ENCODE measurements around the gene CFL2.
"Not testable (repeated sequence)": the region's sequence is repeated elsewhere in the genome, so short reads cannot be mapped to it uniquely, and the experiment has no call there.

The CFL2 gene

GRCh38 chr14:34711169-34711568 lies 3.2 kb downstream of the CFL2 start:
- peak; percentile 41 for DNase-seq

DNA sequence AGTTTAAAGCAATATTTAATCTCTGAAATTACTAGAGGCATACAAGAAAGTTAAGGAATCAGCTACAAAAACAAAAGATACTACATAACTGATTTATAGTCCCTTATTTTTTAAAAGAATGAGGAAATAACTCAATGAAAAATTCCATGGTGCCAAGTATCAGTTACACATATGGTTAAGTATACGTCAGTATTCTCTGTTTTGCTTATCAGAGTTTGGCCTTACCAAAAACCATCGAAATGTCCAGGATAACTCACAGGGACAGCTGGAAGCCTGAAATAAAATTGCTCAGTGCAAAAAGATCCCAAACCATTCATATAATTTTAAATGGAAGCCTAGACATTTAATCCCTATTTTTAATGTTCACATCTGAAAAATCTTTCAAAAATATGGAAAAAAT lies 3.6 kb downstream of the CFL2 start:
- DNase-seq: no peak

DNA sequence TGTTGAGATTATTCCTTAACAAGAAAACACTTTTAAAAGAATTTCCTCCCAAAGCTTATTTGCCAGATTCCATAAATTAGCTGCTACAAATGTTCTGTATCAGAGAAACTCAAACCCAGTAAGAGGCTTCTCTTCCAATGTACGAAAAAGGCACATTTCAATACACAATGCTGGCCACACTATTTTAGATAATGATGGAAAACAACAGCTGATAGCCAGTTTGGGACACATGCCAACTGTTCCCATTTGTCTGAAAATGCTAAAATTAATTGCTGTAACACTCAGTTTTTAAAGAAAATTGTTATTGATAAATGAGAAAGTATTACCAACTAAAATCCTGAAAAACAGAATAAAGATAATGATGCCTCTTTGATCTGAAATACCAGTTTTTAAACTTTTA lies 4.4 kb downstream of the CFL2 start:
- DNase-seq: no peak

GRCh38 chr14:34707722-34708121 lies 6.7 kb downstream of the CFL2 start:
- no peak for DNase-seq

DNA sequence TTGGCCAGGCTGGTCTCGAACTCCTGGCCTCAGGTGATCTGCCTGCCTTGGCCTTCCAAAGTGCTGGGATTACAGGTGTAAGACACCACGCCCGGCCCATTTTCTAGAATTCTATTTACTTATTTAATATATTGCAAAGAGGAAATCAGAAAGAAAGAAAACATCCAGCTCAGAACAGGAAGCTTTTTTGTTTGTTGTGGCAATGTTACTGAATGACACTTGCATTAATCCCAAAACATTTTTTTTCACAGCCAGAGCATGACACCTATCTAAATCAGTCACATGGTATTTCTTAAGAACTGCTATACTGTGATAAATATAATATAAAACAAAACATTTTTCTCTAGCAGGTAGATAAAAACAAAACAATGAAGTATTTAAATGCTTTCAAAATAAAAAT lies 12.6 kb downstream of the CFL2 start:
- DNase-seq: no peak

- DNase-seq: no peak
Measured at GRCh38 chr14:34700622-34701130, 13.7 kb downstream of the CFL2 start.

DNA sequence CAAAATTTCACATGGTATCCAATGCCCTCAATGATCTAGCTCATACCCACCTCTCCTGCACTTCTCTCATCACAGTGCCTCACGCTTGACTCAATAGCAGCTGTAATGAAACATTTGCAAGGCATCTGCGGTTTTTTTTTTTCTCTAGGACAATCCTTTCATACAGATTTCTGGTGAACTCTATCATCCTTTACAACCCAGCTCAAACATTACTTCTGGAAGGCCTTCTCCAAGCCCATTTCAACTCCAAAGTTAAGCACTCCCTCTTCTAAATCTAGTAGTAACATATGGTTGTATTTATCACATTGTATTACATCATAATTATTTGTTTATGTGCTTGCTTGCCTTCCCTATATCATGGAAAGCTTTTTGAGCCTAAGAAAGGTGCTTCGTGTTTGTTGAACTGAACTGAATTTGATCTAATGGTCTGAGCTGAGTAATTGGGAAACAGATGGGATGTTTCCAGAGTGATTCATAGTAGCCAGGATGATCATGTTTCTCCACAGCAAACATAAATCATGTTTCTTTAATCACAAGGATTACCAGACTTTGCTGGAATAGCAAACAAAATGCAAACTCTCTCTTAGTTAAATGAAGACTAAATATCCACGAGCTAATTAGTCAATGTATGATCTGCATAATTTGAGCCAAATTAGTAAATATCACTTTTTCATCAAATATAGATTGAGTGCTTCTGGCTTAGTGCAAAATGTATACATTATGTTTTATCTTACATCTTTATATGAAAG lies 14.3 kb downstream of the CFL2 start:
- no peak for DNase-seq

GRCh38 chr14:34694216-34694615 lies 20.2 kb downstream of the CFL2 start:
- DNase-seq: not testable (repeated sequence)

DNA sequence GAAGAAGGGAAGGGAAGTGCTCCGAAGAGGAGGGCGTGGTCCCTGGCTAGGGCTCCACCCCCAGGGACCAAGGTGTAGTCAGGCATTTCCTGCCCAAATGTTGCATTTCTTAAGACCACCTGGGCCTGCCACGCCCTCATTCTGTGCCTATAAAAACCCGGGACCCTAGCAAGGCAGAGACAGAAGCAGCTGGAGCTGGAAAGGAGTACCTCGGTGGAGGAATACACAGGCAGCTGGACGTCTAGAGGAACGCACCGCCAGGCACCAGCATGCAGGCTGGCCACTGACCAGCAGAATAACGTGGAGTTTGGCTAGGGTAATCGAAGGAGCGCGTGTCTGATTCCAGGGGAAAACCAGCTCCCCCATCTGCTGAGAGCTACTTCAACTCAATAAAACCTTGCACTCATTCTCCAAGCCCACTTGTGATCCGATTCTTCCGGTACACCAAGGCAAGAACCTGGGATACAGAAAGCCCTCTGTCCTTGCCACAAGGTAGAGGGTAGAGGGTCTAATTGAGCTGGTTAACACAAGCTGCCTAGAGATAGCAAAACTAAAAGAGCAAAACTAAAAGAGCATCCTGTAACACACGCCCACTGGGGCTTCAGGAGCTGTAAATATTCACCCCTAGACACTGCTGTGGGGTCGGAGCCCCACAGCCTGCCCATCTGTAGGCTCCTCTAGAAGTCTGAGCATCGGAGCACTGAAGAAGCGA lies 21.0 kb downstream of the CFL2 start:
- DNase-seq: peak; percentile 46

DNA sequence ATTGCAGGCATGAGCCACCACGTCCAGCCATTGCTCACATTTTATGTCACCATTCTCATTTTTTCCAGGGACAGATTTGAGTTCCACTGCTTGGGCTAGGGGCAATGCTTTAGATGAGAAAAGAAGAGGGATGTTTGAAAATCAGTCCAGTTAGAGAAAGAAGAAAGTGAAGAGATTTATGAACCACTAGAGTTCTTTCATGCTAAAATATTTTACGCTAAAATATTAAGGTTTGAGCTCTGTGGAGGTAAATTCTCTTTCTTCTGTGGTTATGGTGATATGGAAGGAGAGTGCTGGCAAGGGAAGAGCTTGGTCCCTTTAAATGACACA lies 21.5 kb downstream of the CFL2 start:
- DNase-seq: no peak

- DNase-seq: no peak
Measured at GRCh38 chr14:34692348-34692747, 22.0 kb downstream of the CFL2 start.

DNA sequence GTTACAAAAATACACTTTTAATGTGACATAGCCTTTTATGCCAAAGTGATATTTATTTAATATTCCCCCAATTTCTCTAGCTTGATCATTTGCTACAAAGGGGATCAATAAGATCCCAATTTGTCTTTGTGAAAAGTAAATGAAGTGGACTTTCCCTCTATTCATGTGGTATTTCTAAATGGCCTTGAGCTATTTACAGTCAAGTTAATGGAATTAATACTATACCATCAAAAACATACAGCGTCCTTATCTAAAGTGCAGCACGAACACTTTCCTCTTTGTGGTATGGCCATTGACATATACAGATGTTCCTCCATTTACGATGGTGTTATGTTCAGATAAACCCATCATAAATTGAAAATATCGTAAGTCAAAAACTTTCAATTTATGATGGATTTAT lies 23.2 kb downstream of the CFL2 start:
- no peak for DNase-seq

DNA sequence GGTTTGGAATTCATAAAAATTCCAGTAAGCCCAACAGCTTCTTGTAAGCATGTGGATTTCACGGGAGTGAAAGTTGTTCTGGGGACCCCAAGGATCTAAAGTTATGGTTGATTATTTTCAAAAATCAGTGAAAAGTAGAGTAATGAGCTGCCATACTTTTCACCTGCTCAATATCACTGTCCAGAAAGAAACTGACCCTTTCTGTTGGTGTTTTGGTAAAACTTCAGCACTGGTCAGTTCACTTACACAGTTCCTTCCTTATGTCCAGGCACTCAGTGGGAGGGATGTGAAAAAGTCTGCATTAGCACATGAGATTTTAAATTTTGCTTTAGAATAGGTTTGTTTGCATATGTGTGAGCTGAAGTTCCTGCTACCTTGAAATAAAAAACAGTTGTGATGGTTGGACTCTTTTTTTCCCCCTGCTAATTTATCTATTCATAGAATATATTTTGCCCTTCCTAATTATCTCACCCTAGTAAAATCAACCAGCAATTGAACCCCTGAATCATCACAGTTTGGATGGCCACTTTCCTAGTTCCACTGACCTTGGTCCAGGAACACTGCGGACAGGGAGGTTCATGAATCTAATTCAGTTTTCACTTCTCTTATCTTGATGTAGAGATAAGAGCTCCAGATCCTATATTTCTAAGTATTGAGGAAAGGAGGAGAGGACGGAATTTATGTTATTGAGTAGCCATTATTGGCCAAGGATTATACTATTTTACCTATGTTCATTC lies 25.8 kb downstream of the CFL2 start:
- DNase-seq: no peak

DNA sequence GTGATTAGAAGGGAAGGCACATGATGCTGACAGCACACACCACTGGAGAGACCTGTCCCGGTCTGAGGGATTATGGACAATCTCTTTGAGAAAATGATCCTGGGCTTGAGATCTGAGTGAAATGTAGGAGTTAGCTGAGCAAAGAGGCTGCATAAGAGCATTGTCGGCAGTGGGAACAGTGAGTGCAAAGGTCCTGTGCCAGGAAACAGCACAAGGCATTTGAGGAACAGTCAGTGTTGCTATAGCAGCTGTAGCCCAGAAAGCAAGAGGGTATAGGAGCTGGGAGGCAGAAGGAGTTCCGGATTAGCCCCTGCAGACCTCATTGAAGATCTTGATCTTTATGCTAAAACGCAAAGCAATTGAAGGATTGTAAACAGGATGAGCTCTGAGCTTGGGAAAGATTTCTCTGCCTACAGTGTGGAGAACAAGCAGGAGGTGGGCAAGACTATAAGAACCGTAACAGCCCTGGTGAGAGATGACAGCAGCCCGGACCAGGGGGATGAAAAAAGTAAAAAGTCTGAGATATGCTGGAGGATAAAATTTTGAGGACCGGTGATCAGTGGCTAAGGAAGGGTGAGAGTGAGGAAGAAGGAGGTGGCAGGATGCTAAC lies 28.5 kb downstream of the CFL2 start:
- no peak for DNase-seq

DNA sequence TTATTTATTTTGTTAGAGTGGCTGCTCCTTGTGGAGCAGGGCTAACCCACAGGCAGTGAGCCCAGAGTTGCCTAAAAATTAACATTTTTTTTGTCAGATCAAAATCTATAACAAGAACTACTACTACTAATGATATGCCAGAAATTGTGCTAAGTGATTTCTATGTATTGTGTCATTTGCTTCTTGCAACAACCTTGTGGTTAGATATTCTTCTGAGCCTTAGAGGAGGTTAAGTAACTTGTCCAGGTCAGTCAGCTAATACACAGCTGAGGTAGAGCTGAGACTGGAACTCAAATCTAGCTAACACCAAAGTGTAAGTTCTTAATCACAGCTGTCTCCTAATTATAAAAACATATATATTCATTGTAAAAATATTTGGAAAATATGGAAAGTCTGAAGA lies 29.8 kb downstream of the CFL2 start:
- DNase-seq: peak; percentile 47

DNA sequence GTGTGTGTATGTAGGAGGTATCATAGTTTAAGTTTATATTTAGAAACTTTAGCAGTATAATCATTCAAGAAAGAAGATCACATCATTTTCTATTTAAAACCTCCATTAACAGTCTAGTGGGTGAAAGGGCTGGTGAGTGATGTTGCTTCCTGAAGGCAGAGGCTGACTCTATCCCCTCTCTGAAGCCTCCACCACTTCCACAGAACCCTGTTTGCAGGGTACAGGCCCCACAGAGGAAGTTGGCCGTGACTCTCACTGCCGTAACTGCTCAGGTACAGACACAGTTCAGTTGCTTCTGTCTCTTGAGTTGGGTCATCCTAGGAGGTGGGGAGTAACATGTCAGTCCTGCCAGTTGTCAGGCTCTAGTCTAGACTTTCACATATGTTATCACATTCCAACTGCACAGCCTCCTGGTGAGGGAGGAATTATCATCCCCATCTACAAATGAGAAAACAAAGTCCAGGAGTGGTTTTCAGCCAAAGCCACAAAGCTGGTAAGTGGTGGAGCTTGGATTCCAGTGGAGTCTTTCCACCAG lies 31.5 kb downstream of the CFL2 start:
- no peak for DNase-seq

GRCh38 chr14:34680806-34681479 lies 33.5 kb downstream of the CFL2 start:
- no peak for DNase-seq

DNA sequence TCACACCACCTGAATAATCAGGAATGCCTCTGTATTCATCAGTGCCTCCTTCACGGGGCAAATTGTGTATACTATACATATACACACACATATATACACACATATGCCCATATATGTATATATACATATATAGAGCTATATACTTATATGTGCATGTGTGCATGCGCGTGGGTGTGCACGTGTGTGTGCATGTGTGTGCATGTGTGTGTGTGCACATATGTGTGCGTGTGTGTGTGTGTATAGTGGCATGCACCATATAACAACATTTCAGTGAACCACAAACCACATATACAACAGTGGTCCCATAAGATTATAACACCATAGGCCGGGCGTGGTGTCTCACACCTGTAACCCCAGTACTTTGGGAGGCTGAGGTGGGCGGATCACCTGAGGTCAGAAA lies 35.7 kb downstream of the CFL2 start:
- no peak for DNase-seq

DNA sequence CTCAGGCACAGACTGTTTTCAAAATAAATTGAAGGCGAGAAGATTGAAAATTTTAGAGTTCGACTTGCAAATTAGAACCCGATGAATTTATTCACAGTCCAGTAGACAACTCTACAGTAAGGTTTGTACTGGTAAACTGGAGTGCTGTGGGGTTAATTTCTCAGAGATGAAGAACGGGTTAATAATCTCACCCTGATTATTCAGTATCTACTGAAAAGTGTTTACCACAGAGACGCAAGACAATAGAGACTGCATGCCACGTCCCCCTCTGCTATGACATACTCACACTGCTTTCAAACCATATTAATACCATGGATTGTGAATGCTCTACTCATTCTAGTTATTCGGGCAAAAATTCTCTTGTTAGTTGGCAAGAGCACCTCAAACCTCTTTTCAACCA lies 36.1 kb downstream of the CFL2 start:
- DNase-seq: no peak

DNA sequence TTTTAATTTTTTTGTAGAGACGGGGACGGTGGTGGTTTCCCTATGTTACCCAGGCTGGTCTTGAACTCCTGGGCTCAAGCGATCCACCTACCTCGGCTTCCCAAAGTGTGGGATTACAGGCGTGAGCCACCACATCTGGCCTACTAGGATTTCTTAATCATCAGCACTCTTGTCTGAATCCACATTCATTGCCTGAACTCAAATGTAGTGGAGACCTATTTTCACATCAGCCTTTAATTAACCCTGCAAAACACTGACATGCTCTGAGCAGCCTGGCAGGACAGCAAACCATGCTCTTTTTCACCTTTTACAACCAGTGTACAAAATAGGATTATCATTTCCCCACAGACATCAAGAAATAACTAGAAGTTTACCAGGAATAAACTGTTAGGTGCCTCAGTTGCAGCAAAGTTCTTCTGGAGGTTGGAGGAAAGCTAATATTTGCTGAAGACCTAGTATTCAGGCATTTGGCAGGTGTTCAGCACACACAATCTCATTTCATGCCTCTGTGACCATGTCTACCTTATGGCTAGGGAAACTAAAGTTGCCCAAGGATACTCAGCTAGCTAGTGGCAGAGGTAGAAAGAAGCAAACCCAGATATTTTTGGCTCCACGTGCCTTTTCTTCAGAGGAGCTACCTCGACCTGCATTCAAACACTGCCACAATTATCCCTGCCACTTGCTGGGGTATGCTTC lies 37.7 kb downstream of the CFL2 start:
- DNase-seq: no peak

GRCh38 chr14:34673702-34674101 lies 40.7 kb downstream of the CFL2 start:
- DNase-seq: no peak

DNA sequence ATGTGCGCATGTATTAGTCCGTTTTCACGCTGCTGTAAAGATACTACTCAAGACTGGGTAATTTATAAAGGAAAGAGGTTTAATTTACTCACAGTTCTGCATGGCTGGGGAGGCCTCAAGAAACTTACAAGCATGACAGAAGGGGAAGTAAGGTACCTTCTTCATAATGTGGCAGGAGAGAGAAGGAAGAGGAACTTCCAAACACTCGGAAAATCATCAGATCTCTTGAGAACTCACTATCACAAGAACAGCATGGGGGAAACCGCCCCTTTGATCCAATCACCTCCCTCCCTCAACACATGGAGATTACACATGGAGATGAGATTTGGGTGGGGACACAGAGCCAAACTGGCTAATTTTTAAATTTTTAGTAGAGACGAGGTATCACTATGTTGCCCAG lies 42.7 kb downstream of the CFL2 start:
- DNase-seq: no peak
